ENCODE results near the gene PAQR7. TPM values are rescaled to one million over a fixed set of nuclear protein-coding genes. Genes with fewer than 3 reads are reported as not detected.

PAQR7 gene
- total RNA-seq, 1 donor from 2014 or later, result 12.6 TPM

DNA sequence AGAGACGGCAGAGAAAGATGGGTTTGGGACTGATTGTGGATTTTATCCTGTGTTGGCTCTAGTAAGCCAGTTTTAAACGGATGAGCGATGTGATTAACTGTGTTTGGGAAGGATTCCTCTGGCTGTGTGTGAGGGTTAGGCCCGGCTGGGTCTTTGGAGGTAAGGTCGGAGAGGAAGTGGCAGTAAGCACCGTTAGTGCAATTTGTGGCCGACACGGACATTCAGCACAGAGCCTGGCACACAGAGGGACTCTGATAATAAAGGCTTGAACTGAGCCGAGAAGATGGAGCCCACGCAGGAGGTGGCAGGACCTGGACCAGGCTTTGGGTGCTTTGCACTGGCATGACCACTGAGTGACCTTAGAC lies 54.4 kb downstream of the PAQR7 start:
- no peak for DNase-seq (ENCODE audit: low read depth)
- Histone ChIP-seq H3K36me3 (ENCODE audit: control insufficient read depth, insufficient read depth, low read length) (peaks cover 3% of the 10 kb centered on the region), H3K27me3 (ENCODE audit: control insufficient read depth, insufficient read depth, low read length) (no peaks in the 10 kb centered on the region), H3K4me3 (ENCODE audit: low read depth, low read length) (peak overlapping the region; percentile 84)
- TF ChIP-seq, protein P1, sequence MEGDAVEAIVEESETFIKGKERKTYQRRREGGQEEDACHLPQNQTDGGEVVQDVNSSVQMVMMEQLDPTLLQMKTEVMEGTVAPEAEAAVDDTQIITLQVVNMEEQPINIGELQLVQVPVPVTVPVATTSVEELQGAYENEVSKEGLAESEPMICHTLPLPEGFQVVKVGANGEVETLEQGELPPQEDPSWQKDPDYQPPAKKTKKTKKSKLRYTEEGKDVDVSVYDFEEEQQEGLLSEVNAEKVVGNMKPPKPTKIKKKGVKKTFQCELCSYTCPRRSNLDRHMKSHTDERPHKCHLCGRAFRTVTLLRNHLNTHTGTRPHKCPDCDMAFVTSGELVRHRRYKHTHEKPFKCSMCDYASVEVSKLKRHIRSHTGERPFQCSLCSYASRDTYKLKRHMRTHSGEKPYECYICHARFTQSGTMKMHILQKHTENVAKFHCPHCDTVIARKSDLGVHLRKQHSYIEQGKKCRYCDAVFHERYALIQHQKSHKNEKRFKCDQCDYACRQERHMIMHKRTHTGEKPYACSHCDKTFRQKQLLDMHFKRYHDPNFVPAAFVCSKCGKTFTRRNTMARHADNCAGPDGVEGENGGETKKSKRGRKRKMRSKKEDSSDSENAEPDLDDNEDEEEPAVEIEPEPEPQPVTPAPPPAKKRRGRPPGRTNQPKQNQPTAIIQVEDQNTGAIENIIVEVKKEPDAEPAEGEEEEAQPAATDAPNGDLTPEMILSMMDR (IDR thresholded peaks at IDR 0.05; ENCODE audit: insufficient read depth, low read length, severe bottlenecking), result no peak
- FAIRE-seq, result no peak

DNA sequence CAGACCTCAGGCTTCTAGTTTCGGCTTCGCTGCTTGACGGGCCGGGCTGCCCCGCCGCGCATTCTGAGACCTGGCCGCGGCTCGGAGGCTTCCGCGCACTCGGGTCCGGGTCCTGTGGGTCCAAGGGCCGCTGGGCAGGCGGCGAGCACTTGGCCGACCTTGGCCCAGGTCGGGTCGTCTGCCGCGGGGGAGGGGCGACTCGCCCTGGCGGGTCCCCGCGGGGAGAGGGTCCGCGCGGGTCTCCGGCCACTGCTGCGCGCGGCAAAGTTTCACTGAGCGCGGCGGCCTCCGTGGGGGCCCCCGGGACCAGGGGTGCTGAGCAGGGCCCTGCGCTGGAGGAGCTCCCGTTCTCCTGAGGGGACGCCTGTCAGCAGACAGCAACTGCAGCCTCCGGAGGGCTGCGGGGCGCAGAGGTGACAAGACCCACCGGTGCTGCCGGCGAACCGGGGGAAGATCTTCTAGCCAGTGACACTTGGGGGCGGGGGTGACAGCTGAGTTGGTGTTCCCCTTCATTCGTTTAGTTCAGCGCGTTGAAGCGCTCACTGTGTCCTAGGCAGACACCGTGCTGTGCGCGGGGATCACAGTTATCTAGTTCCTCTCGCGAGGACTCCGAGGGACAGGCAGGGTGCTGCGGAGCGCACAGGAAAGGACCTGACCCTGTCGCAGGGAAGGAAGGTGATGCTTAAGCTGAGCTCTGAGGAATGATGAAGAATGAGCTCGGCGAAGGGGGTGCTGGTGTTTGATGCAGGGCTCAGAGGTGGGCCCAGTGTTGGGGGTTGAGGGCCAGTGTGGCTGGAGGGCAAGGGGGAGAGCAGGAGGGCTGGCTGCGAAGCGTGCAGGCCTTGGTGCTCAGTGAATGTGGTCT lies 55.0 kb downstream of the PAQR7 start:
- peak overlapping the region; percentile 84 for H3K4me3 ChIP-seq (ENCODE audit: low read depth, low read length)
- FAIRE-seq, result peak; percentile 32
- H3K27me3 ChIP-seq (ENCODE audit: control insufficient read depth, insufficient read depth, low read length), result no peaks in the 10 kb centered on the region
- DNase-seq (ENCODE audit: low read depth), result peak; percentile 70
- TF ChIP-seq, protein P1 (IDR thresholded peaks at IDR 0.05; ENCODE audit: insufficient read depth, low read length, severe bottlenecking), result no peak
- peaks cover 3% of the 10 kb centered on the region for H3K36me3 ChIP-seq (ENCODE audit: control insufficient read depth, insufficient read depth, low read length)

DNA sequence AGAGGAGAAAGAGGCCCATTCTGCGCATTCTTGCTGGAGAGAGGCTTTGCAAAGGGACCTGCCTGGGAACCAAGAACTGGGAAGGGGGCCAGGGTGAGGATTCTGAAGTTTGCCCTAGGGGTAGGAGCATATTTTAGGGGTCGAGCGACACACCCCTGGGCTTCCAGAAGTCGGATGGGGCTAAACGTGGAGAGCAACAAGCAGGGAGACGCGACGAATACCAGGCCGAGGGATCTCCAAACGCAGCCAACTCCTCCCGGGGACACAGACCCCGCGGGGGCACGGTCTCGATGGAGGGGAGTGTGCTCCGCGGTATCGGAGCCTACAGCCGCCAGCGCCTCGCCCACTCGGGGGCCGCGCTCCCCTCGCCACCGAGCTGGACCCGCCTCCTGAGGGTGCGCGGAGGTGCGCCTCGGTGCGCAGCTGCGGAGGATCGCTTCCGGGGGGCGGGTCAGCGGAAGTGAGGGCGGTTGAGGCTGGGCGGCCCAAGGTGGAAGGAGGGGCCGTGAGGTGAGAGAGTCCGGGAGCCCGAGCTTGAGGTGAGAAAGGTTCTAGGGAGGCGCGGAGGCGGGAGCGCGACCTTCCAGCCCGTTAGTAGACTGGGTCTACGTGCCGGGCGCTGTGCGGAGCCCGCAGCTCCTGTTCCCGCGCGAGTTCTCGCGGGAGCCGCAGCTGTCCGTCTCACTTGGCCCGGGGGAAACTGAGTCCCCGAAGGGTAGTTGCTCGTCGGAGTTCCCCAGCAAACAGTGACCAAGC lies 55.8 kb downstream of the PAQR7 start, which contains the start of gene MTFR1L:
TSS of gene MTFR1L (plus strand) at position 464 of the 756 bp plus-strand sequence. CDS start 3,151 bp downstream, outside the sequence.
- Histone ChIP-seq H3K27me3 (ENCODE audit: control insufficient read depth, insufficient read depth, low read length) (no peaks in the 10 kb centered on the region), H3K36me3 (ENCODE audit: control insufficient read depth, insufficient read depth, low read length) (peaks cover 7% of the 10 kb centered on the region), H3K4me3 (ENCODE audit: low read depth, low read length) (peak within 1 kb of the TSS; percentile 84)
- FAIRE-seq (no peak), DNase-seq (ENCODE audit: low read depth) (peak; percentile 76)
- TF ChIP-seq, protein P1 (IDR thresholded peaks at IDR 0.05; ENCODE audit: insufficient read depth, low read length, severe bottlenecking), result no peak

DNA sequence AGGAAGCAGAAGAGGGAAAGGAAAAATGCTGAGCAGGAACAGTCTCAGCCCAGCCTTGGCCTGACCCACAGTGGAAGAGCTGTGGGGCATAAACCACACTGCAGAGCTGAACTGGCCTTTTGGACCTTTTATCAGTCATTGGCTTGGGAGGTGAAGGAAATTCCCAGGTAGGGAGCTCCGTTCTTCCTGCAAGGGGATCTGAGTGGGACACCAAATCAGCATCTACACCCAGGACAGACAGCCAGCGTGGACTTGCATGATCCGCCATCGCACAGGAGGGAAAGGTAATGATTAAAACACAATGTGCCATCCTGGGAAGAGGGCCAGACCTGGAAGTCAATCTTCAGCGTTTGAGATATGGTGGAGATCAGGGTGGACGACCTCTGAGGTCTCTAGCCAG lies 56.9 kb downstream of the PAQR7 start:
- Histone ChIP-seq H3K27me3 (ENCODE audit: control insufficient read depth, insufficient read depth, low read length) (no peaks in the 10 kb centered on the region), H3K4me3 (ENCODE audit: low read depth, low read length) (no peak overlapping the region), H3K36me3 (ENCODE audit: control insufficient read depth, insufficient read depth, low read length) (peaks cover 10% of the 10 kb centered on the region)
- TF ChIP-seq, protein P1 (IDR thresholded peaks at IDR 0.05; ENCODE audit: insufficient read depth, low read length, severe bottlenecking), result no peak
- no peak for DNase-seq (ENCODE audit: low read depth)
- FAIRE-seq, result no peak

DNA sequence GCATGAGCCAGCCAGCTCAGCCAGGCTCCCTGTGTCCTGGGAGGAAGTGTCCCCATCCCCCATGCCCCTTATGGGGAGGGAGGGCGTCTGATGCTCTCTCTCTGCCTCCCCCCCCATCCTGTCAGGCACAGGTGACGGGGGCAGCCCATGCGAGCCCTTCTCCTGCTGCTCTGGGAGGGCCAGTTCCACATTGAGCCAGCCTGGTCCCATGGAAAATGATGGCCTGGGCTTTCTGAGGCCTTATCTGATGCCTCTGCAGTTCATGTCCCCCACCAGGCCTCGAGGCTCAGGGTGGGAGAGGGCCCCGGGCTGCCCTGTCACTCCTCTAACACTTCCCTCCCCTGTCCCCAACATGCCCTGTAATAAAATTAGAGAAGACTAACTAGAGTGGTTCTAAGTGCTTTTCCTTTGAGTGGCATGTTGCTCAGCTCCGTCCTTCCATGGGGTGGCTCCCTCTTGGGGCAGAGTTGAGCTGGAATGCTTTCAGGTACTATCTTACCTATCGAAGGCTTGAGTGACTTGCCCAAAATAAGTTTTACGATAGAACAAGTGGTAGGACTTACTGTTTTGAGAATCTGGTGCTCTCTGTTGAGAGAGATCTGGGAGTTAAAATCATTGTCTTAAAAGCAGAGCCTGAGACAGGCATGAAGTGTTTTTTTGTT lies 57.5 kb downstream of the PAQR7 start:
- peaks cover 9% of the 10 kb centered on the region for H3K36me3 ChIP-seq (ENCODE audit: control insufficient read depth, insufficient read depth, low read length)
- H3K4me3 ChIP-seq (ENCODE audit: low read depth, low read length), result no peak overlapping the region
- TF ChIP-seq, protein P1 (IDR thresholded peaks at IDR 0.05; ENCODE audit: insufficient read depth, low read length, severe bottlenecking), result peak; percentile 52
- peak; percentile 46 for DNase-seq (ENCODE audit: low read depth)
- peak; percentile 58 for FAIRE-seq
- H3K27me3 ChIP-seq (ENCODE audit: control insufficient read depth, insufficient read depth, low read length), result no peaks in the 10 kb centered on the region
